SK-N-SH (cell line): ENCODE data around the gene R3HDM1. TPM values are rescaled to one million over a fixed set of nuclear protein-coding genes. Genes with fewer than 3 reads are reported as not detected.

Source experiments
- CTCF ChIA-PET: fragments of 300-600, 350-600 bp; formaldehyde crosslinking; extraction: SDS; loops from one replicate; lab custom pipeline; 2021; lab: Yijun Ruan, JAX
- POLR2A ChIA-PET: fragments of 350-600 bp; sonication (Branson Sonifier 250); formaldehyde crosslinking; extraction: SDS; loops from one replicate; lab custom pipeline; 2020; ENCODE audit warnings: antibody characterized with exemption, inconsistent platforms; lab: Yijun Ruan, JAX
- DNase-seq: peaks from one replicate; pipeline ENCODE4 v3.0.0; 2012
- H2AFZ ChIP-seq: fragments of 200-600 bp; sonication (generic); 2 replicates; pipeline ENCODE4 v1.8.1; 2016; ENCODE audit warnings: antibody characterized with exemption, mild to moderate bottlenecking, low read depth
- H3F3A ChIP-seq: fragments of 200-600 bp; sonication (generic); replicated peaks from 2 replicates; pipeline ENCODE3; 2016; ENCODE audit warnings: antibody characterized with exemption, mild to moderate bottlenecking; ENCODE audit not compliant: insufficient read depth
- H3K27ac ChIP-seq, 2 experiments: fragments of 200-500 bp in 1 of 2; fragments of 200-600 bp in 1 of 2; sonication (Bioruptor generic) in 1 of 2; sonication (generic), shearing (Covaris generic) in 1 of 2; 2 replicates each; pipeline versions ENCODE4 v1.5.1 to v1.6.1; 2014 to 2016; ENCODE audit warnings: low read depth in 2 of 2, inconsistent platforms in 1 of 2, low read length in 1 of 2, mild to moderate bottlenecking in 1 of 2, mixed read lengths in 1 of 2
- H3K27me3 ChIP-seq: fragments of 200-600 bp; sonication (generic), shearing (Covaris generic); 2 replicates; pipeline ENCODE4 v1.6.1; 2016; ENCODE audit warnings: mixed run types; ENCODE audit not compliant: insufficient read depth
- H3K36me3 ChIP-seq, 2 experiments: fragments of 200-500 bp in 1 of 2; fragments of 200-600 bp in 1 of 2; sonication (Bioruptor generic) in 1 of 2; sonication (generic) in 1 of 2; replicated peaks in 1 of 2; 2 replicates each; pipeline versions ENCODE3 to v1.5.1; 2014 to 2016; ENCODE audit warnings: low read length in 1 of 2, mild to moderate bottlenecking in 1 of 2; ENCODE audit not compliant: insufficient read depth in 2 of 2, control insufficient read depth in 1 of 2
- H3K4me1 ChIP-seq, 2 experiments: fragments of 200-500 bp in 1 of 2; fragments of 200-600 bp in 1 of 2; sonication (Bioruptor generic) in 1 of 2; sonication (generic), shearing (Covaris generic) in 1 of 2; 2 replicates each; pipeline versions ENCODE4 v1.5.1 to v1.6.1; 2014 to 2016; ENCODE audit warnings: low read depth in 1 of 2, low read length in 1 of 2, mixed run types in 1 of 2; ENCODE audit not compliant: insufficient read depth in 2 of 2, control insufficient read depth in 1 of 2
- H3K4me2 ChIP-seq: fragments of 200-600 bp; sonication (generic), shearing (Covaris generic); 2 replicates; pipeline ENCODE4 v1.6.1; 2017; ENCODE audit warnings: mixed run types
- H3K4me3 ChIP-seq, 2 experiments: fragments of 200-500 bp in 1 of 2; fragments of 200-600 bp in 1 of 2; sonication (Bioruptor generic) in 1 of 2; sonication (generic), shearing (Covaris generic) in 1 of 2; 2 replicates each; pipeline versions ENCODE4 v1.5.1 to v1.8.1; 2014 to 2016; ENCODE audit warnings: low read depth in 2 of 2, inconsistent platforms in 1 of 2, low read length in 1 of 2, mild to moderate bottlenecking in 1 of 2, mixed read lengths in 1 of 2, moderate library complexity in 1 of 2
- H3K79me2 ChIP-seq: fragments of 200-600 bp; sonication (generic); 2 replicates; pipeline ENCODE4 v1.8.1; 2017; ENCODE audit warnings: mild to moderate bottlenecking; ENCODE audit not compliant: insufficient read depth
- H3K9ac ChIP-seq: fragments of 200-600 bp; sonication (generic); 2 replicates; pipeline ENCODE4 v1.6.1; 2017; ENCODE audit warnings: mixed run types
- H3K9me2 ChIP-seq: fragments of 200-600 bp; sonication (generic); 2 replicates; pipeline ENCODE4 v1.6.1; 2017; ENCODE audit warnings: mixed run types
- H3K9me3 ChIP-seq: fragments of 200-600 bp; sonication (generic); 2 replicates; pipeline ENCODE4 v1.6.1; 2017; ENCODE audit warnings: mixed run types, mild to moderate bottlenecking, moderate library complexity
- H4K20me1 ChIP-seq: fragments of 200-600 bp; sonication (generic); 2 replicates; pipeline ENCODE4 v1.6.1; 2017; ENCODE audit warnings: mild to moderate bottlenecking, mixed run types; ENCODE audit not compliant: insufficient read depth
- FOSL2 ChIP-seq: IDR thresholded peaks from 2 replicates; pipeline ENCODE4 v1.4.0; 2012; ENCODE audit warnings: low read depth, mild to moderate bottlenecking, moderate library complexity, borderline replicate concordance
- FOXM1 ChIP-seq: IDR thresholded peaks from 2 replicates; pipeline ENCODE4 v1.4.0; 2012; ENCODE audit warnings: low read depth, mild to moderate bottlenecking
- IRF3 ChIP-seq: fragments of 150-350 bp; IDR thresholded peaks from 2 replicates; pipeline ENCODE4 v1.6.1; 2016; ENCODE audit warnings: mild to moderate bottlenecking, low read depth, low read length
- JUND ChIP-seq: IDR thresholded peaks from 2 replicates; pipeline ENCODE4 v1.4.0; 2012
- MEF2A ChIP-seq: IDR thresholded peaks from 2 replicates; pipeline ENCODE4 v1.4.0; 2012; ENCODE audit warnings: low read depth, borderline replicate concordance
- TAF1 ChIP-seq: IDR thresholded peaks from 2 replicates; pipeline ENCODE4 v1.6.1; 2012; ENCODE audit warnings: low read depth, mild to moderate bottlenecking, low read length, moderate library complexity, borderline replicate concordance
- TEAD4 ChIP-seq: IDR thresholded peaks from 2 replicates; pipeline ENCODE4 v1.4.0; 2012; ENCODE audit warnings: mild to moderate bottlenecking, borderline replicate concordance; ENCODE audit not compliant: insufficient read depth
- WGBS: methylation state at CpG from one replicate; pipeline ENCODE4 v1.1.6; 2017; ENCODE audit warnings: low lambda C conversion rate; 5-methylcytosine and 5-hydroxymethylcytosine counted together
- polyA plus RNA-seq, 3 experiments: library from polyadenylated mRNA; depleted of rRNA; stranded (reverse); fragments of >200 nt; gene quantifications; 2 replicates each; pipeline ENCODE4 v1.2.3, GENCODE V29; 2012
- small RNA-seq, 7 experiments: library from RNA; depleted of rRNA; stranded (forward); fragments of <200 nt; gene quantifications; one replicate each; pipeline ENCODE3, GENCODE V24; 2012

R3HDM1 gene
- polyA plus RNA-seq, 1 of the 3 experiments (the other 2 are of a cell fraction) = 38.2 TPM

DNA sequence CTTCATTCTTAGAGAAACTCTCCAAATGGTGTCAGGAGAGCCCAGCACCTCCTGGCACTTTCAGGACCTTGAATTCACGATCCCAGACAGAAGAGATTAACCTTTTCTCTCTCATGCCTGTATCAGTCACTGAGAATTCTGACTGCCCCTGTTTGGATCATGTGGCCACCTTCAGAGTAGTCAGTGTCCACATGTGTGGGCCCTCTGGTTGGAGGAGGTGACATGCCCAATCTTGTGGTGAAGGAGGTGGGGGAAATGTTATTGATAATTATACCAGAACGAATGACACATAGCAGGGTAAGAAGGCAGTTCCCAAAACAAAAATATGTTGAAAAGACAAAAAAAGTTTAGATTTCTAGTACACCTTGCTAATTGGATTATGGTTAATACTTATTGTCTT lies 242.0 kb downstream of the R3HDM1 start:
- Histone ChIP-seq H2AFZ (no peak overlapping the region), H4K20me1 (no peaks in the 10 kb centered on the region), H3K27me3 (no peaks in the 10 kb centered on the region), H3K9me2 (no peaks in the 10 kb centered on the region), H3F3A (peaks cover 16% of the 10 kb centered on the region), H3K9me3 (no peaks in the 10 kb centered on the region; the same call in 1 of the 2 replicates), H3K4me2 (no peak overlapping the region), H3K36me3 (peaks cover 58 to 79% of the 10 kb centered on the region in 2 experiments), H3K27ac (peak overlapping the region in 1 of 2 experiments; percentile 54; a peak in 2 of 4 replicates), H3K4me3 (no peak overlapping the region), H3K79me2 (peaks cover 22% of the 10 kb centered on the region), H3K9ac (no peak overlapping the region), H3K4me1 (no peaks in the 10 kb centered on the region)
- TF ChIP-seq IRF3 (no peak), MEF2A (no peak), TEAD4 (no peak), FOXM1 (no peak)
- ChIA-PET POLR2A (no interaction called here), CTCF (no interaction called here)
- no peak for DNase-seq
- 93% methylated on average over 2 of the region's 2 CpGs for WGBS

DNA sequence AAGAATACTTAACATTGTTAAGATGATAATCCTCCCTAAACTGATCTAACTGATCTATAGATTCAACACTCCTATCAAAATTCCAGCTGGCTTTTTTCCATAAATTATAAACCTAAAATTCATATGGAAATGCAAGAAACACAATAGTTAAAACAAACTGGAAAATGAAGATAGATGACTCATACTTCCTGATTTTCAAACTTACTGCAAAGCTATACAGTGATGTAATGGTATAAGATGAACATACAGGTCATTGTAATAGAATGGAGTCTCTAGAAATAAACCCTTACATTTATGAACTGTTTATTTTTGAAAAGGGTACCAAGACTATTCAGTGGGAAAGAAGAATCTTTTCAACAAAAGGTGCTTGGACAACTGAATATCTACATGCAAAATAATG lies 242.6 kb downstream of the R3HDM1 start:
- Histone ChIP-seq H3K27ac (peak overlapping the region in 1 of 2 experiments; percentile 54; a peak in 2 of 4 replicates), H3K4me1 (no peaks in the 10 kb centered on the region), H3K4me3 (no peak overlapping the region), H2AFZ (no peak overlapping the region), H3K79me2 (peaks cover 16% of the 10 kb centered on the region), H3K36me3 (peaks cover 64 to 83% of the 10 kb centered on the region in 2 experiments), H3F3A (peaks cover 16% of the 10 kb centered on the region), H3K27me3 (no peaks in the 10 kb centered on the region), H3K9ac (no peak overlapping the region), H3K4me2 (no peak overlapping the region), H3K9me3 (no peaks in the 10 kb centered on the region; the same call in 1 of the 2 replicates), H4K20me1 (no peaks in the 10 kb centered on the region), H3K9me2 (no peaks in the 10 kb centered on the region)
- POLR2A ChIA-PET = no interaction called here
- no peak for DNase-seq
- peak; percentile 44; the same call in 1 of the 2 replicates for TF ChIP-seq FOSL2
- TF ChIP-seq TAF1 = no peak
- TF ChIP-seq JUND = 0 out of 2 replicates have a peak, but pooled peaks have one; percentile 19
- CTCF ChIA-PET = interaction anchor here (0.7 kb wide), 1 partner anchor 24 kb away, joined by 3 read pairs; no protein-coding TSS in a partner anchor

Small RNA genes lying within 50 kb of the gene (small RNA-seq; reads per million reads assigned to genes)
- 11.7 to 240 (median 85.8) reads per million in 7 experiments for gene MIR128-1
- 0 reads per million in 7 experiments for gene RNU6-512P

Other genes with a start within 250 kb of the R3HDM1 start
- 4.1 and 5.6 TPM in 2 replicates for gene ZRANB3, start 266 bp upstream of the R3HDM1 start, polyA plus RNA-seq (2012; rRNA removed)
- 32.7 and 48.7 TPM in 2 replicates for gene UBXN4, start 210.4 kb downstream of the R3HDM1 start, polyA plus RNA-seq (2012; rRNA removed)